ENCODE measurements around the gene TMEM88. TPM values are rescaled to one million over a fixed set of nuclear protein-coding genes. Genes with fewer than 3 reads are reported as not detected.

TMEM88 gene
- total RNA-seq: 6.5 and 32.5 TPM in 2 replicates

GRCh38 chr17:7854851-7855659 is at the start of gene TMEM88:
Gene TMEM88, plus strand, starts transcription at chr17:7855066. Its CDS starts 9 bp downstream, at chr17:7855075.

GRCh38 chr17:7833795-7834541 is 20.9 kb upstream of the TMEM88 start, which contains the start of gene KDM6B:
Gene KDM6B, plus strand, starts transcription at chr17:7834217. Its CDS starts 11,338 bp downstream, at chr17:7845555.

GRCh38 chr17:7856811-7857712 is 2.2 kb downstream of the TMEM88 start, which contains the start of gene NAA38:
Gene NAA38, minus strand, starts transcription at chr17:7857559. Its CDS starts 96 bp downstream, at chr17:7857463.

GRCh38 chr17:7857713-7858521 is 3.1 kb downstream of the TMEM88 start, which contains the start of gene CYB5D1:
Gene CYB5D1, plus strand, starts transcription at chr17:7858003. Its CDS starts 132 bp downstream, at chr17:7858135.

GRCh38 chr17:7888184-7888920 is 33.5 kb downstream of the TMEM88 start, which contains the start of gene CHD3:
Gene CHD3, plus strand, starts transcription at chr17:7888789. Its CDS starts 212 bp downstream, at chr17:7889001.

Other genes with a start within 250 kb of the TMEM88 start
- 30.5 and 33.8 TPM in 2 replicates for gene FXR2, start 240.2 kb upstream of the TMEM88 start, total RNA-seq
- 21.8 and 24.5 TPM in 2 replicates for gene SAT2, start 227.2 kb upstream of the TMEM88 start, total RNA-seq
- not detected in 2 replicates for gene SHBG, start 224.9 kb upstream of the TMEM88 start, total RNA-seq
- not detected in 2 replicates for gene ATP1B2, start 204.1 kb upstream of the TMEM88 start, total RNA-seq
- gene TP53, start 167.6 kb upstream of the TMEM88 start, total RNA-seq: 84.7 and 89.0 TPM in 2 replicates
- 14.0 and 18.1 TPM in 2 replicates for gene WRAP53, start 166.6 kb upstream of the TMEM88 start, total RNA-seq
- 0.36 and 0.53 TPM in 2 replicates for gene EFNB3, start 149.9 kb upstream of the TMEM88 start, total RNA-seq
- 0.36 TPM in 1 of 2 replicates, not detected in the other for gene DNAH2, start 137.3 kb upstream of the TMEM88 start, total RNA-seq
- 5.3 and 8.9 TPM in 2 replicates for gene KDM6B, start 20.8 kb upstream of the TMEM88 start, total RNA-seq
- gene NAA38, start 2.5 kb downstream of the TMEM88 start, total RNA-seq: 53.8 and 65.8 TPM in 2 replicates
- gene CYB5D1, start 2.9 kb downstream of the TMEM88 start, total RNA-seq: 10.1 and 13.9 TPM in 2 replicates
- gene CHD3, start 33.7 kb downstream of the TMEM88 start, total RNA-seq: 87.8 and 102 TPM in 2 replicates
- 0.80 and 2.2 TPM in 2 replicates for gene RNF227, start 61.2 kb downstream of the TMEM88 start, total RNA-seq
- 0.72 and 1.2 TPM in 2 replicates for gene KCNAB3, start 74.8 kb downstream of the TMEM88 start, total RNA-seq
- 45.9 and 46.4 TPM in 2 replicates for gene TRAPPC1, start 76.9 kb downstream of the TMEM88 start, total RNA-seq
- 21.4 and 28.9 TPM in 2 replicates for gene CNTROB, start 77.1 kb downstream of the TMEM88 start, total RNA-seq
- gene GUCY2D, start 147.5 kb downstream of the TMEM88 start, total RNA-seq: not detected in 2 replicates
- not detected in 2 replicates for gene ALOX15B, start 184.0 kb downstream of the TMEM88 start, total RNA-seq
- gene ALOX12B, start 232.7 kb downstream of the TMEM88 start, total RNA-seq: not detected in 2 replicates